GM23338 (cell line): ENCODE data around the gene HSPB6. TPM values are rescaled to one million over a fixed set of nuclear protein-coding genes. Genes with fewer than 3 reads are reported as not detected.

ENCODE experiments used
- ATAC-seq: fragments of 200-7000 bp; cut with Tn5 transposase; 3 replicates; pipeline ENCODE4 v1.9.1; 2020
- DNase-seq: peaks from one replicate; pipeline ENCODE4 v3.0.0-alpha.2; 2015; ENCODE audit warnings: low spot score
- H2AFZ ChIP-seq: fragments of 200-600 bp; sonication (generic); 2 replicates; pipeline ENCODE4 v1.8.0; 2016; ENCODE audit warnings: antibody characterized with exemption, mild to moderate bottlenecking, moderate library complexity
- H3F3A ChIP-seq: fragments of 200-600 bp; sonication (generic); replicated peaks from 2 replicates; pipeline ENCODE4 v1.8.0; 2017; ENCODE audit warnings: antibody characterized with exemption, mixed run types, low read depth
- H3K27ac ChIP-seq: fragments of 200-600 bp; sonication (generic); 2 replicates; pipeline ENCODE4 v1.6.1; 2016; ENCODE audit warnings: low read depth
- H3K27me3 ChIP-seq: fragments of 200-600 bp; sonication (generic); 2 replicates; pipeline ENCODE4 v1.8.0; 2016; ENCODE audit warnings: mild to moderate bottlenecking, mixed run types, moderate library complexity; ENCODE audit not compliant: insufficient read depth
- H3K36me3 ChIP-seq: fragments of 200-600 bp; sonication (generic); 2 replicates; pipeline ENCODE4 v1.8.0; 2016; ENCODE audit warnings: mild to moderate bottlenecking; ENCODE audit not compliant: insufficient read depth
- H3K4me1 ChIP-seq: fragments of 200-600 bp; sonication (generic); 2 replicates; pipeline ENCODE4 v1.8.0; 2016; ENCODE audit warnings: mild to moderate bottlenecking, moderate library complexity; ENCODE audit not compliant: insufficient read depth
- H3K4me2 ChIP-seq: fragments of 200-600 bp; sonication (generic); 2 replicates; pipeline ENCODE4 v1.7.1; 2017; ENCODE audit warnings: mixed run types
- H3K4me3 ChIP-seq: fragments of 200-600 bp; sonication (generic); 2 replicates; pipeline ENCODE4 v1.6.1; 2016; ENCODE audit warnings: mixed run types
- H3K79me2 ChIP-seq: fragments of 200-600 bp; sonication (generic); replicated peaks from 2 replicates; pipeline ENCODE4 v1.8.0; 2017; ENCODE audit warnings: mild to moderate bottlenecking; ENCODE audit not compliant: insufficient read depth
- H3K9me2 ChIP-seq: fragments of 200-600 bp; sonication (generic); 2 replicates; pipeline ENCODE4 v1.8.0; 2017; ENCODE audit not compliant: insufficient read depth
- H4K20me1 ChIP-seq: fragments of 200-600 bp; sonication (generic); replicated peaks from 2 replicates; pipeline ENCODE4 v1.8.0; 2017; ENCODE audit warnings: mild to moderate bottlenecking; ENCODE audit not compliant: insufficient read depth
- H3K27ac Mint-ChIP-seq: 2 replicates; pipeline ENCODE4 v1.8.0; 2020; ENCODE audit warnings: inconsistent platforms, mild to moderate bottlenecking, moderate library complexity, mixed read lengths
- H3K27me3 Mint-ChIP-seq: 3 replicates; pipeline ENCODE4 v1.8.0; 2022; ENCODE audit warnings: low read depth, mild to moderate bottlenecking, moderate library complexity, mixed read lengths, inconsistent platforms; ENCODE audit not compliant: insufficient read depth, poor library complexity
- H3K36me3 Mint-ChIP-seq: 3 replicates; pipeline ENCODE4 v1.8.0; 2021; ENCODE audit warnings: low read depth, mild to moderate bottlenecking, inconsistent platforms, moderate library complexity, mixed read lengths
- H3K4me1 Mint-ChIP-seq: 3 replicates; pipeline ENCODE4 v1.8.0; 2020; ENCODE audit warnings: mild to moderate bottlenecking, inconsistent platforms, mixed read lengths
- H3K4me3 Mint-ChIP-seq: 3 replicates; pipeline ENCODE4 v1.8.0; 2021; ENCODE audit warnings: moderate library complexity, mild to moderate bottlenecking, inconsistent platforms, mixed read lengths
- H3K9me3 Mint-ChIP-seq: 3 replicates; pipeline ENCODE4 v1.8.0; 2020; ENCODE audit warnings: moderate library complexity, mild to moderate bottlenecking, inconsistent platforms, mixed read lengths
- CREB1 ChIP-seq: fragments of 250-450 bp; sonication (Bioruptor Pico); IDR thresholded peaks from 2 replicates; pipeline ENCODE4 v1.5.0; 2020; ENCODE audit warnings: low read depth, mild to moderate bottlenecking, moderate library complexity
- CTCF ChIP-seq, 2 experiments: fragments of 200-600 bp in 1 of 2; sonication (generic) in 1 of 2; conservative IDR thresholded peaks; 2 replicates each; pipeline versions ENCODE4 v1.5.1 to v1.6.1; 2016 to 2017; ENCODE audit warnings: antibody characterized with exemption in 2 of 2, low read depth in 2 of 2, mild to moderate bottlenecking in 2 of 2, moderate library complexity in 1 of 2
- ETS1 ChIP-seq: IDR thresholded peaks from 2 replicates; pipeline ENCODE4 v1.6.1; 2016; ENCODE audit warnings: antibody characterized with exemption
- EZH2 ChIP-seq: fragments of 200-600 bp; sonication (generic); IDR thresholded peaks from one replicate; pipeline ENCODE4 v1.8.0; 2017; ENCODE audit warnings: antibody characterized with exemption, mild to moderate bottlenecking, low read depth; ENCODE audit not compliant: unreplicated experiment
- EZH2phosphoT487 ChIP-seq: fragments of 200-600 bp; sonication (generic); IDR thresholded peaks from one replicate; pipeline ENCODE4 v1.8.1; 2018; ENCODE audit warnings: antibody characterized with exemption; ENCODE audit not compliant: unreplicated experiment
- JUNB ChIP-seq: IDR thresholded peaks from one replicate; pipeline ENCODE4 v1.6.1; 2016; ENCODE audit warnings: antibody characterized with exemption; ENCODE audit not compliant: unreplicated experiment
- NANOG ChIP-seq: IDR thresholded peaks from 2 replicates; pipeline ENCODE4 v1.6.1; 2016; ENCODE audit warnings: antibody characterized with exemption, borderline replicate concordance
- POLR2AphosphoS5 ChIP-seq: IDR thresholded peaks from 2 replicates; pipeline ENCODE4 v1.6.1; 2016; ENCODE audit warnings: antibody characterized with exemption, low read depth
- STAT1 ChIP-seq: IDR thresholded peaks from one replicate; pipeline ENCODE4 v1.6.1; 2016; ENCODE audit warnings: antibody characterized with exemption; ENCODE audit not compliant: unreplicated experiment
- ZNF114 ChIP-seq: fragments of 250-450 bp; sonication (Bioruptor Pico); IDR thresholded peaks from 2 replicates; pipeline ENCODE4 v1.5.0; 2020; ENCODE audit warnings: mild to moderate bottlenecking, moderate library complexity
- ZNF331 ChIP-seq: fragments of 250-450 bp; sonication (Bioruptor Pico); IDR thresholded peaks from 2 replicates; pipeline ENCODE4 v1.5.0; 2020; ENCODE audit warnings: low read depth, mild to moderate bottlenecking, moderate library complexity
- polyA plus RNA-seq: library from polyadenylated mRNA; unstranded; fragments of >200 nt; fragmentation: Nextera tagmentation; extraction: Ambion mirVana; gene quantifications from 2 replicates; pipeline ENCODE4 v1.2.1, GENCODE V29; 2016
- total RNA-seq: library from RNA; depleted of rRNA; stranded (reverse); fragments of >200 nt; shearing (Covaris generic); gene quantifications from 2 replicates; pipeline ENCODE4 v1.2.3, GENCODE V29; 2014
- TF ChIP-seq, protein P1 (sequence below): fragments of 250-450 bp; sonication (Bioruptor Pico); IDR thresholded peaks from 2 replicates; pipeline ENCODE4 v1.5.0; 2020; ENCODE audit warnings: mild to moderate bottlenecking, moderate library complexity
- TF ChIP-seq, protein P2 (sequence below): IDR thresholded peaks from one replicate; pipeline ENCODE4 v1.6.1; 2018; ENCODE audit warnings: antibody characterized with exemption; ENCODE audit not compliant: unreplicated experiment

The HSPB6 gene
- total and polyA plus RNA-seq, 2 experiments from 2014 or later, result 0.87 to 3.2 TPM

- Histone ChIP-seq H2AFZ (no peak overlapping the region), H3K27ac (no peak overlapping the region), H3K79me2 (peaks cover 21% of the 10 kb centered on the region), H3K9me2 (no peaks in the 10 kb centered on the region), H3K27me3 (no peaks in the 10 kb centered on the region), H3K4me2 (no peak overlapping the region), H3F3A (peaks cover 10% of the 10 kb centered on the region; the same call in 1 of the 2 replicates), H4K20me1 (peaks cover 11% of the 10 kb centered on the region), H3K36me3 (peaks cover 16% of the 10 kb centered on the region; the same call in 1 of the 2 replicates), H3K4me1 (peaks cover 13% of the 10 kb centered on the region), H3K4me3 (no peak overlapping the region)
- no peak for ATAC-seq
- no peak overlapping the region for H3K27ac Mint-ChIP-seq
- H3K36me3 Mint-ChIP-seq, result peaks cover 50% of the 10 kb centered on the region
- TF ChIP-seq NANOG (no peak), EZH2phosphoT487 (no peak), EZH2 (no peak), STAT1 (no peak), ZNF114 (CRISPR knock-in tag) (no peak), JUNB (no peak), ETS1 (no peak), ZNF331 (CRISPR knock-in tag) (no peak), POLR2AphosphoS5 (no peak), CTCF (conservative IDR thresholded peaks at IDR 0.05; ENCODE audit: low read depth in 2 of 2) (no peak), CREB1 (CRISPR knock-in tag) (no peak)
- TF ChIP-seq, protein P1, sequence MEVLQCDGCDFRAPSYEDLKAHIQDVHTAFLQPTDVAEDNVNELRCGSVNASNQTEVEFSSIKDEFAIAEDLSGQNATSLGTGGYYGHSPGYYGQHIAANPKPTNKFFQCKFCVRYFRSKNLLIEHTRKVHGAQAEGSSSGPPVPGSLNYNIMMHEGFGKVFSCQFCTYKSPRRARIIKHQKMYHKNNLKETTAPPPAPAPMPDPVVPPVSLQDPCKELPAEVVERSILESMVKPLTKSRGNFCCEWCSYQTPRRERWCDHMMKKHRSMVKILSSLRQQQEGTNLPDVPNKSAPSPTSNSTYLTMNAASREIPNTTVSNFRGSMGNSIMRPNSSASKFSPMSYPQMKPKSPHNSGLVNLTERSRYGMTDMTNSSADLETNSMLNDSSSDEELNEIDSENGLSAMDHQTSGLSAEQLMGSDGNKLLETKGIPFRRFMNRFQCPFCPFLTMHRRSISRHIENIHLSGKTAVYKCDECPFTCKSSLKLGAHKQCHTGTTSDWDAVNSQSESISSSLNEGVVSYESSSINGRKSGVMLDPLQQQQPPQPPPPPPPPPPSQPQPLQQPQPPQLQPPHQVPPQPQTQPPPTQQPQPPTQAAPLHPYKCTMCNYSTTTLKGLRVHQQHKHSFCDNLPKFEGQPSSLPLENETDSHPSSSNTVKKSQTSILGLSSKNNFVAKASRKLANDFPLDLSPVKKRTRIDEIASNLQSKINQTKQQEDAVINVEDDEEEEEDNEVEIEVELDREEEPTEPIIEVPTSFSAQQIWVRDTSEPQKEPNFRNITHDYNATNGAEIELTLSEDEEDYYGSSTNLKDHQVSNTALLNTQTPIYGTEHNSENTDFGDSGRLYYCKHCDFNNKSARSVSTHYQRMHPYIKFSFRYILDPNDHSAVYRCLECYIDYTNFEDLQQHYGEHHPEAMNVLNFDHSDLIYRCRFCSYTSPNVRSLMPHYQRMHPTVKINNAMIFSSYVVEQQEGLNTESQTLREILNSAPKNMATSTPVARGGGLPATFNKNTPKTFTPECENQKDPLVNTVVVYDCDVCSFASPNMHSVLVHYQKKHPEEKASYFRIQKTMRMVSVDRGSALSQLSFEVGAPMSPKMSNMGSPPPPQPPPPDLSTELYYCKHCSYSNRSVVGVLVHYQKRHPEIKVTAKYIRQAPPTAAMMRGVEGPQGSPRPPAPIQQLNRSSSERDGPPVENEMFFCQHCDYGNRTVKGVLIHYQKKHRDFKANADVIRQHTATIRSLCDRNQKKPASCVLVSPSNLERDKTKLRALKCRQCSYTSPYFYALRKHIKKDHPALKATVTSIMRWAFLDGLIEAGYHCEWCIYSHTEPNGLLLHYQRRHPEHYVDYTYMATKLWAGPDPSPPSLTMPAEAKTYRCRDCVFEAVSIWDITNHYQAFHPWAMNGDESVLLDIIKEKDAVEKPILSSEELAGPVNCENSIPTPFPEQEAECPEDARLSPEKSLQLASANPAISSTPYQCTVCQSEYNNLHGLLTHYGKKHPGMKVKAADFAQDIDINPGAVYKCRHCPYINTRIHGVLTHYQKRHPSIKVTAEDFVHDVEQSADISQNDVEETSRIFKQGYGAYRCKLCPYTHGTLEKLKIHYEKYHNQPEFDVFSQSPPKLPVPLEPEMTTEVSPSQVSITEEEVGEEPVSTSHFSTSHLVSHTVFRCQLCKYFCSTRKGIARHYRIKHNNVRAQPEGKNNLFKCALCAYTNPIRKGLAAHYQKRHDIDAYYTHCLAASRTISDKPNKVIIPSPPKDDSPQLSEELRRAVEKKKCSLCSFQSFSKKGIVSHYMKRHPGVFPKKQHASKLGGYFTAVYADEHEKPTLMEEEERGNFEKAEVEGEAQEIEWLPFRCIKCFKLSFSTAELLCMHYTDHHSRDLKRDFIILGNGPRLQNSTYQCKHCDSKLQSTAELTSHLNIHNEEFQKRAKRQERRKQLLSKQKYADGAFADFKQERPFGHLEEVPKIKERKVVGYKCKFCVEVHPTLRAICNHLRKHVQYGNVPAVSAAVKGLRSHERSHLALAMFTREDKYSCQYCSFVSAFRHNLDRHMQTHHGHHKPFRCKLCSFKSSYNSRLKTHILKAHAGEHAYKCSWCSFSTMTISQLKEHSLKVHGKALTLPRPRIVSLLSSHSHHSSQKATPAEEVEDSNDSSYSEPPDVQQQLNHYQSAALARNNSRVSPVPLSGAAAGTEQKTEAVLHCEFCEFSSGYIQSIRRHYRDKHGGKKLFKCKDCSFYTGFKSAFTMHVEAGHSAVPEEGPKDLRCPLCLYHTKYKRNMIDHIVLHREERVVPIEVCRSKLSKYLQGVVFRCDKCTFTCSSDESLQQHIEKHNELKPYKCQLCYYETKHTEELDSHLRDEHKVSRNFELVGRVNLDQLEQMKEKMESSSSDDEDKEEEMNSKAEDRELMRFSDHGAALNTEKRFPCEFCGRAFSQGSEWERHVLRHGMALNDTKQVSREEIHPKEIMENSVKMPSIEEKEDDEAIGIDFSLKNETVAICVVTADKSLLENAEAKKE (CRISPR knock-in tag), result no peak
- TF ChIP-seq, protein P2, sequence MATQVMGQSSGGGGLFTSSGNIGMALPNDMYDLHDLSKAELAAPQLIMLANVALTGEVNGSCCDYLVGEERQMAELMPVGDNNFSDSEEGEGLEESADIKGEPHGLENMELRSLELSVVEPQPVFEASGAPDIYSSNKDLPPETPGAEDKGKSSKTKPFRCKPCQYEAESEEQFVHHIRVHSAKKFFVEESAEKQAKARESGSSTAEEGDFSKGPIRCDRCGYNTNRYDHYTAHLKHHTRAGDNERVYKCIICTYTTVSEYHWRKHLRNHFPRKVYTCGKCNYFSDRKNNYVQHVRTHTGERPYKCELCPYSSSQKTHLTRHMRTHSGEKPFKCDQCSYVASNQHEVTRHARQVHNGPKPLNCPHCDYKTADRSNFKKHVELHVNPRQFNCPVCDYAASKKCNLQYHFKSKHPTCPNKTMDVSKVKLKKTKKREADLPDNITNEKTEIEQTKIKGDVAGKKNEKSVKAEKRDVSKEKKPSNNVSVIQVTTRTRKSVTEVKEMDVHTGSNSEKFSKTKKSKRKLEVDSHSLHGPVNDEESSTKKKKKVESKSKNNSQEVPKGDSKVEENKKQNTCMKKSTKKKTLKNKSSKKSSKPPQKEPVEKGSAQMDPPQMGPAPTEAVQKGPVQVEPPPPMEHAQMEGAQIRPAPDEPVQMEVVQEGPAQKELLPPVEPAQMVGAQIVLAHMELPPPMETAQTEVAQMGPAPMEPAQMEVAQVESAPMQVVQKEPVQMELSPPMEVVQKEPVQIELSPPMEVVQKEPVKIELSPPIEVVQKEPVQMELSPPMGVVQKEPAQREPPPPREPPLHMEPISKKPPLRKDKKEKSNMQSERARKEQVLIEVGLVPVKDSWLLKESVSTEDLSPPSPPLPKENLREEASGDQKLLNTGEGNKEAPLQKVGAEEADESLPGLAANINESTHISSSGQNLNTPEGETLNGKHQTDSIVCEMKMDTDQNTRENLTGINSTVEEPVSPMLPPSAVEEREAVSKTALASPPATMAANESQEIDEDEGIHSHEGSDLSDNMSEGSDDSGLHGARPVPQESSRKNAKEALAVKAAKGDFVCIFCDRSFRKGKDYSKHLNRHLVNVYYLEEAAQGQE, result no peak
- DNase-seq, result no peak
- H3K4me1 Mint-ChIP-seq, result peaks cover 16% of the 10 kb centered on the region
- H3K9me3 Mint-ChIP-seq, result no peaks in the 10 kb centered on the region; the same call in 2 of the 3 replicates
- no peak overlapping the region for H3K4me3 Mint-ChIP-seq
- H3K27me3 Mint-ChIP-seq, result peaks cover 31% of the 10 kb centered on the region
Measured at GRCh38 chr19:35720648-35721047, 36.2 kb downstream of the HSPB6 start.
